HL-60 (cell line): ENCODE results near the gene NEK3.

Experiments used
- DNase-seq, 2 experiments: peaks; one replicate each; pipeline ENCODE4 v3.0.0-alpha.2; 2010 to 2020; ENCODE audit warnings: low read depth in 1 of 2, low spot score in 1 of 2
- H3K27ac ChIP-seq: fragments of 250-450 bp; sonication (Bioruptor Pico); replicated peaks from 2 replicates; pipeline ENCODE4 v1.5.1; 2020; ENCODE audit warnings: mild to moderate bottlenecking, moderate library complexity
- H3K27me3 ChIP-seq: fragments of 250-450 bp; sonication (Bioruptor Pico); 2 replicates; pipeline ENCODE4 v1.5.1; 2021; ENCODE audit warnings: mild to moderate bottlenecking, moderate library complexity; ENCODE audit not compliant: insufficient read depth, poor library complexity, severe bottlenecking
- H3K4me3 ChIP-seq: replicated peaks from 2 replicates; pipeline ENCODE4 v1.5.1; 2011; ENCODE audit warnings: mild to moderate bottlenecking, control low read depth, low read length; ENCODE audit not compliant: insufficient read depth
- CTCF ChIP-seq: IDR thresholded peaks from one replicate; pipeline ENCODE4 v1.5.1; 2011; ENCODE audit warnings: low read length, control low read depth, inconsistent platforms; ENCODE audit not compliant: insufficient read depth
- GABPA ChIP-seq: IDR thresholded peaks from 2 replicates; pipeline ENCODE4 v1.6.1; 2012; ENCODE audit warnings: low read depth
- POLR2AphosphoS5 ChIP-seq: IDR thresholded peaks from 2 replicates; pipeline ENCODE4 v1.6.1; 2012; ENCODE audit warnings: low read depth
- REST ChIP-seq: IDR thresholded peaks from 2 replicates; pipeline ENCODE4 v1.6.1; 2012; ENCODE audit warnings: low read depth; ENCODE audit not compliant: insufficient replicate concordance
- SPI1 ChIP-seq: IDR thresholded peaks from 2 replicates; pipeline ENCODE4 v1.6.1; 2012; ENCODE audit warnings: low read depth, mild to moderate bottlenecking, borderline replicate concordance

NEK3 gene

GRCh38 chr13:52109116-52109670 lies 50.2 kb downstream of the NEK3 start:
- no peak for TF ChIP-seq GABPA
- TF ChIP-seq REST = no peak
- TF ChIP-seq POLR2AphosphoS5 = no peak
- TF ChIP-seq SPI1 = no peak
- no peak for TF ChIP-seq CTCF
- H3K4me3 ChIP-seq = no peak overlapping the region
- no peak for DNase-seq
- no peaks in the 10 kb centered on the region for H3K27me3 ChIP-seq
- no peak overlapping the region for H3K27ac ChIP-seq

GRCh38 chr13:52105841-52106240 lies 53.6 kb downstream of the NEK3 start:
- no peaks in the 10 kb centered on the region for H3K27me3 ChIP-seq
- no peak for DNase-seq
- no peak overlapping the region for H3K4me3 ChIP-seq
- no peak overlapping the region for H3K27ac ChIP-seq
- TF ChIP-seq REST = no peak
- no peak for TF ChIP-seq CTCF
- TF ChIP-seq GABPA = no peak
- no peak for TF ChIP-seq POLR2AphosphoS5
- no peak for TF ChIP-seq SPI1

GRCh38 chr13:52104624-52105023 lies 54.8 kb downstream of the NEK3 start:
- no peak for TF ChIP-seq SPI1
- no peak for TF ChIP-seq GABPA
- no peak for TF ChIP-seq POLR2AphosphoS5
- TF ChIP-seq REST = no peak
- TF ChIP-seq CTCF = no peak

More at GRCh38 chr13:52104624-52105023, 54.8 kb downstream of the NEK3 start:
- Histone ChIP-seq H3K4me3 (no peak overlapping the region), H3K27me3 (no peaks in the 10 kb centered on the region), H3K27ac (peak overlapping the region; percentile 37)
- DNase-seq = peak; percentile 8 to 44
